Epithelial cell of esophagus (primary cell): Measurements from ENCODE around the gene GTPBP1.

Experiments used
- DNase-seq: peaks from one replicate; pipeline ENCODE4 v3.0.0; 2010; ENCODE audit warnings: low read depth
- H3K4me3 ChIP-seq: 2 replicates; pipeline ENCODE4 v1.5.1; 2011; ENCODE audit warnings: mild to moderate bottlenecking, low read length, control low read depth
- CTCF ChIP-seq: IDR thresholded peaks from 2 replicates; pipeline ENCODE4 v1.5.1; 2011; ENCODE audit warnings: low read depth, mild to moderate bottlenecking, low read length, control low read depth, inconsistent platforms; ENCODE audit not compliant: insufficient read depth; ENCODE audit errors: missing control alignments

GTPBP1 gene

GRCh38 chr22:38744981-38745380, 39.2 kb downstream of the GTPBP1 start:
- H3K4me3 ChIP-seq: no peak overlapping the region
- DNase-seq: no peak
- TF ChIP-seq CTCF: no peak

GRCh38 chr22:38745676-38746460, 40.1 kb downstream of the GTPBP1 start:
- H3K4me3 ChIP-seq: no peak overlapping the region

GRCh38 chr22:38748487-38749136, 42.9 kb downstream of the GTPBP1 start:
- no peak for TF ChIP-seq CTCF
- peak; percentile 73 for DNase-seq
- peak overlapping the region; percentile 27 for H3K4me3 ChIP-seq

More at GRCh38 chr22:38745676-38746460, 40.1 kb downstream of the GTPBP1 start:
- no peak for DNase-seq
- TF ChIP-seq CTCF: no peak

- no peak overlapping the region for H3K4me3 ChIP-seq
- no peak for DNase-seq
- TF ChIP-seq CTCF: no peak
Observed at GRCh38 chr22:38750104-38750503, 44.4 kb downstream of the GTPBP1 start.

- no peak overlapping the region for H3K4me3 ChIP-seq
- TF ChIP-seq CTCF: no peak
- DNase-seq: no peak
Observed at GRCh38 chr22:38750638-38751037, 44.9 kb downstream of the GTPBP1 start.

- no peak for TF ChIP-seq CTCF
- H3K4me3 ChIP-seq: no peak overlapping the region
- DNase-seq: no peak
Observed at GRCh38 chr22:38751066-38751421, 45.3 kb downstream of the GTPBP1 start.
